Stimulated activated CD4-positive, alpha-beta T cell treated with anti-CD3 and anti-CD28 coated beads, Interleukin-4, amount 100 ng/mL, for 4 hours (primary cell): ENCODE data around the gene ZNF878.

Source experiments
- DNase-seq, 2 experiments: peaks; one replicate each; pipeline ENCODE4 v3.0.0-alpha.2; 2020

The ZNF878 gene

DNA sequence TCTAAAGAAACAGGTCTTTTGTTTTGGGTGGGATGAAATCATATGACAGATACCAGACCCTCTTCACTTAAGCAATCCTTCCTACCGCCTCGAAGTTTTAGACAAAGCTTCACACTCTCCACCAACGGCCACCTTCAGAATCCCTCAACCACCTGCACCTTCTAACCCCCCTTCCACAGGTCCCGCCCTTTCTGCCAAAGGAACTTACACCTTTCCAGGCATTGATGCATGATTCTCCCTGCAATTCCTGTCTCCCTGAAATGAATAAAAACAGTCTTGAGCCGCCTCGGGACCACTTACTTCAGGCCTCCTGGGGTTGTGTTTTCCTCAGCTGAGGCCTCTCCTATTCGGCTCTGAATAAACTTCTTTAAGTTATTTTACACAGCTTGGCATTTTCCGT, 18.1 kb downstream of the ZNF878 start:
- no peak for DNase-seq

GRCh38 chr19:12034198-12034597, 18.6 kb downstream of the ZNF878 start:
- no peak for DNase-seq

GRCh38 chr19:12015753-12016116, 37.0 kb downstream of the ZNF878 start:
- DNase-seq: no peak

GRCh38 chr19:12015015-12015752, 37.6 kb downstream of the ZNF878 start:
- DNase-seq: no peak

- DNase-seq: no peak
These were observed 52.4 kb downstream of the ZNF878 start for GRCh38 chr19:12000152-12000981.

GRCh38 chr19:11995174-11995573, 57.6 kb downstream of the ZNF878 start:
- DNase-seq: no peak
